HCT116 (cell line): ENCODE results near the gene PRRG2. TPM values are rescaled to one million over a fixed set of nuclear protein-coding genes. Genes with fewer than 3 reads are reported as not detected.

Experiments used
- ATAC-seq: fragments of 200-7000 bp; cut with Tn5 transposase; 2 replicates; pipeline ENCODE4 v1.9.1; 2020; ENCODE audit warnings: mild to moderate bottlenecking, moderate library complexity
- BruUV-seq: library from RNA; stranded (reverse); fragments of 400-500 nt; replicated peaks from 2 replicates; lab custom pipeline; 2021; lab: Mats Ljungman, UMichigan
- CTCF ChIA-PET: fragments of 300-600 bp; sonication (Branson Sonifier 250); formaldehyde crosslinking; loops from one replicate; lab custom pipeline; 2021; ENCODE audit warnings: antibody characterized with exemption; lab: Charles Lee
- POLR2A ChIA-PET: fragments of 300-600, 350-600 bp; sonication (Branson Sonifier 250); formaldehyde crosslinking; loops from one replicate; lab custom pipeline; 2021; ENCODE audit warnings: antibody characterized with exemption; lab: Charles Lee
- RAD21 ChIA-PET, 2 experiments: fragments of 300-600 bp; sonication (Branson Sonifier 250); formaldehyde crosslinking; loops; one replicate each; lab custom pipeline; 2023; ENCODE audit warnings: low total read pairs in 2 of 2; ENCODE audit not compliant: uncharacterized antibody in 2 of 2, unreplicated experiment in 2 of 2, low non-redundant PET in 1 of 2; lab: Charles Lee
- DNase-seq: peaks from one replicate; pipeline ENCODE4 v3.0.0-alpha.2; 2010; ENCODE audit warnings: low read depth, low spot score
- H2AFZ ChIP-seq: fragments of 200-600 bp; shearing (Covaris generic), sonication (generic); 2 replicates; pipeline ENCODE4 v1.6.1; 2017; ENCODE audit warnings: low read depth, mixed run types, mixed read lengths, antibody characterized with exemption, low read length; ENCODE audit not compliant: poor library complexity, severe bottlenecking
- H3K27ac ChIP-seq: 2 replicates; pipeline ENCODE4 v1.5.1; 2012; ENCODE audit warnings: low read depth, low read length
- H3K27me3 ChIP-seq: fragments of 200-600 bp; sonication (generic); 2 replicates; pipeline ENCODE4 v1.6.1; 2016; ENCODE audit warnings: mixed run types, low read length, mixed read lengths; ENCODE audit not compliant: insufficient read depth
- H3K36me3 ChIP-seq, 2 experiments: fragments of 200-500 bp in 1 of 2; fragments of 200-600 bp in 1 of 2; sonication (Bioruptor generic) in 1 of 2; sonication (generic) in 1 of 2; 2 replicates each; pipeline versions ENCODE4 v1.5.1 to v1.6.1; 2014 to 2016; ENCODE audit warnings: low read length in 2 of 2, inconsistent platforms in 1 of 2, mixed read lengths in 1 of 2, mixed run types in 1 of 2; ENCODE audit not compliant: insufficient read depth in 2 of 2, control insufficient read depth in 1 of 2
- H3K4me1 ChIP-seq, 2 experiments: fragments of 200-600 bp in 1 of 2; sonication (generic) in 1 of 2; 2 replicates each; pipeline versions ENCODE4 v1.5.1 to v1.6.1; 2012 to 2017; ENCODE audit warnings: low read length in 2 of 2, inconsistent platforms in 1 of 2, mild to moderate bottlenecking in 1 of 2, mixed read lengths in 1 of 2, mixed run types in 1 of 2, moderate library complexity in 1 of 2; ENCODE audit not compliant: insufficient read depth in 2 of 2, control insufficient read depth in 1 of 2
- H3K4me2 ChIP-seq: fragments of 200-600 bp; sonication (generic); 2 replicates; pipeline ENCODE4 v1.6.1; 2017; ENCODE audit warnings: mixed run types, low read length, mixed read lengths
- H3K4me3 ChIP-seq, 2 experiments: fragments of 200-600 bp in 1 of 2; sonication (generic) in 1 of 2; replicated peaks in 1 of 2; 2 replicates each; pipeline ENCODE4 v1.5.1; 2011 to 2016; ENCODE audit warnings: low read length in 2 of 2, control low read depth in 1 of 2, low read depth in 1 of 2, mild to moderate bottlenecking in 1 of 2, mixed read lengths in 1 of 2, mixed run types in 1 of 2
- H3K79me2 ChIP-seq: fragments of 200-600 bp; sonication (generic); 2 replicates; pipeline ENCODE4 v1.6.1; 2017; ENCODE audit warnings: mild to moderate bottlenecking, mixed run types, low read length, moderate library complexity, mixed read lengths; ENCODE audit not compliant: insufficient read depth
- H3K9ac ChIP-seq: fragments of 200-600 bp; sonication (generic); 2 replicates; pipeline ENCODE4 v1.6.1; 2016; ENCODE audit warnings: low read length, mixed read lengths
- H3K9me2 ChIP-seq: fragments of 200-600 bp; sonication (generic), shearing (Covaris generic); 2 replicates; pipeline ENCODE4 v1.6.1; 2017; ENCODE audit warnings: mixed run types, mild to moderate bottlenecking, moderate library complexity; ENCODE audit not compliant: insufficient read depth
- H3K9me3 ChIP-seq, 2 experiments: fragments of 200-500 bp in 1 of 2; fragments of 200-600 bp in 1 of 2; sonication (Bioruptor generic) in 1 of 2; sonication (generic) in 1 of 2; 2 replicates each; pipeline ENCODE4 v1.6.1; 2014 to 2017; ENCODE audit warnings: low read length in 2 of 2, mixed read lengths in 2 of 2, inconsistent platforms in 1 of 2, low read depth in 1 of 2, mild to moderate bottlenecking in 1 of 2, mixed run types in 1 of 2, moderate library complexity in 1 of 2; ENCODE audit not compliant: control insufficient read depth in 1 of 2, insufficient read depth in 1 of 2
- H4K20me1 ChIP-seq: fragments of 200-600 bp; sonication (generic), shearing (Covaris generic); 2 replicates; pipeline ENCODE4 v1.6.1; 2017; ENCODE audit warnings: mixed run types, mild to moderate bottlenecking, moderate library complexity; ENCODE audit not compliant: insufficient read depth
- EGR1 ChIP-seq: IDR thresholded peaks from 2 replicates; pipeline ENCODE4 v1.6.1; 2012; ENCODE audit warnings: low read depth
- ELF1 ChIP-seq: IDR thresholded peaks from 2 replicates; pipeline ENCODE4 v1.6.1; 2012; ENCODE audit warnings: low read depth, borderline replicate concordance
- FOSL1 ChIP-seq: IDR thresholded peaks from 2 replicates; pipeline ENCODE4 v1.6.1; 2012; ENCODE audit warnings: low read depth
- JUND ChIP-seq: IDR thresholded peaks from 2 replicates; pipeline ENCODE4 v1.6.1; 2012
- MAX ChIP-seq: IDR thresholded peaks from 2 replicates; pipeline ENCODE4 v1.6.1; 2012
- SP1 ChIP-seq: IDR thresholded peaks from 2 replicates; pipeline ENCODE4 v1.6.1; 2012; ENCODE audit warnings: low read depth
- TCF7L2 ChIP-seq: IDR thresholded peaks from 2 replicates; pipeline ENCODE4 v1.7.0; 2011; ENCODE audit warnings: borderline replicate concordance, inconsistent platforms; ENCODE audit not compliant: insufficient read depth, insufficient read length; ENCODE audit errors: extremely low read depth
- ZBTB33 ChIP-seq: IDR thresholded peaks from 2 replicates; pipeline ENCODE4 v1.6.1; 2011; ENCODE audit warnings: mild to moderate bottlenecking, low read length, moderate library complexity; ENCODE audit not compliant: insufficient replicate concordance; ENCODE audit errors: extremely low read depth
- intact Hi-C: fragments of 100-400 bp; cut with micrococcal nuclease; formaldehyde crosslinking; loops from 2 replicates; pipeline ENCODE4 v1.10.0; 2022
- total RNA-seq: library from RNA; stranded (reverse); gene quantifications from one replicate; pipeline ENCODE4 v1.2.1, GENCODE V29; 2021; ENCODE audit not compliant: unreplicated experiment
- TF ChIP-seq, protein P1 (sequence below): IDR thresholded peaks from 2 replicates; pipeline ENCODE4 v1.6.1; 2012; ENCODE audit warnings: low read depth

Gene PRRG2
- total RNA-seq, 1 experiment from 2014 or later: 6.2 TPM

DNA sequence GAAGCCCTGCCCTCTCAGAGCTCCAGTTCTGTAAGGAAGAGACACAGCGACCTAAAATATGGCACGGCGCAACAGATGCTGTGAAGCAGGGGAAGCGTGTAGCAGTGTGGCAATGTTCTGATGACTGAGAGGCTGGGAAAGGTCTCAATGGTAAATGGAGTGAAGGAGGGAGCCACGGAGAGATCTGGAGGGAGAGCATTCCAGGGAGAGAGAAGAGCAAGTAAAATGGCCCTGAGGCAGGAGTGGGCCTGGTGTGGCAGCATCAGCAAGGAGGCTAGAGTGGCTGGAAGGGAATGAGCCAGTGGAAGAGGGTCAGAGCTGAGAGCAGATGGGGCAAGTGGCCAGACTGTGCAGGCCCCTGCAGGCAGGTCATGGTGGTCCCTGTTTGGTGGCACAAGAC lies 37.0 kb upstream of the PRRG2 start (continued):
- no peak for TF ChIP-seq ZBTB33
- TF ChIP-seq, protein P1, sequence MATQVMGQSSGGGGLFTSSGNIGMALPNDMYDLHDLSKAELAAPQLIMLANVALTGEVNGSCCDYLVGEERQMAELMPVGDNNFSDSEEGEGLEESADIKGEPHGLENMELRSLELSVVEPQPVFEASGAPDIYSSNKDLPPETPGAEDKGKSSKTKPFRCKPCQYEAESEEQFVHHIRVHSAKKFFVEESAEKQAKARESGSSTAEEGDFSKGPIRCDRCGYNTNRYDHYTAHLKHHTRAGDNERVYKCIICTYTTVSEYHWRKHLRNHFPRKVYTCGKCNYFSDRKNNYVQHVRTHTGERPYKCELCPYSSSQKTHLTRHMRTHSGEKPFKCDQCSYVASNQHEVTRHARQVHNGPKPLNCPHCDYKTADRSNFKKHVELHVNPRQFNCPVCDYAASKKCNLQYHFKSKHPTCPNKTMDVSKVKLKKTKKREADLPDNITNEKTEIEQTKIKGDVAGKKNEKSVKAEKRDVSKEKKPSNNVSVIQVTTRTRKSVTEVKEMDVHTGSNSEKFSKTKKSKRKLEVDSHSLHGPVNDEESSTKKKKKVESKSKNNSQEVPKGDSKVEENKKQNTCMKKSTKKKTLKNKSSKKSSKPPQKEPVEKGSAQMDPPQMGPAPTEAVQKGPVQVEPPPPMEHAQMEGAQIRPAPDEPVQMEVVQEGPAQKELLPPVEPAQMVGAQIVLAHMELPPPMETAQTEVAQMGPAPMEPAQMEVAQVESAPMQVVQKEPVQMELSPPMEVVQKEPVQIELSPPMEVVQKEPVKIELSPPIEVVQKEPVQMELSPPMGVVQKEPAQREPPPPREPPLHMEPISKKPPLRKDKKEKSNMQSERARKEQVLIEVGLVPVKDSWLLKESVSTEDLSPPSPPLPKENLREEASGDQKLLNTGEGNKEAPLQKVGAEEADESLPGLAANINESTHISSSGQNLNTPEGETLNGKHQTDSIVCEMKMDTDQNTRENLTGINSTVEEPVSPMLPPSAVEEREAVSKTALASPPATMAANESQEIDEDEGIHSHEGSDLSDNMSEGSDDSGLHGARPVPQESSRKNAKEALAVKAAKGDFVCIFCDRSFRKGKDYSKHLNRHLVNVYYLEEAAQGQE: no peak

DNA sequence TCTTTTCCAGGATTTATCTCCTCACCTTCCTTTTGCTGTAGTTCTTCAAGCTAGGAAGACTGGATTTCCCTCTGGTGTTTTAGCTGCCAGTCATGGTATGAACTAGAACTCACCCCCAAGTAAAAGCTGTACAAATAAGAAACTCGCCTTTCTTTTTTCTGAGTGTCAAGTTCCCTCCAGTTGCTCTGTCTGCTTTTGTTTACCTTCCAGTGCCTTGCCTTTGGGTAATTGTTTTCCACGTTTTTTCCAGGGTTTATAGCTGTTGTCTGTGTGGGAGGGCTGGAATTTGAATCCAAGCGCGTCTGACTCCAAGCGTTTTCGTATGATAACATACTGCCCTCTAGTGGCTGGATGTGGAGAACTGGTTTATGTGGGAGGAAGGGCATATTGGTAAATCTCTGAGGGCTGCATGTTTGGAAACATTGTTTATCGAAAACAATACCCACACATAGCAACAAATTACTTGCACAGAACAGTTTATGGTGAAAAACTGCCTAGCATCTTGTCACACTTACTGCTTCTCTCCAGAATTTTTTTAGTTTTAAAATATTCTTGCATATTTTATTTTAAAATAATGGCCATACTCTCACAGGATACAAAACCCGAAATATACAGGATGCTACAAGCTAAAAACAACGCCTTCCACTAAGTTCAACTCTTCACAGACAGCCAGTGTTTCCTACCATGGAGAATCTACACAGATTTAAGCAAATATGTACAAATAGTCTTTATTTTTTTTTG lies 34.1 kb upstream of the PRRG2 start:
- Histone ChIP-seq H3K36me3 (no peaks in the 10 kb centered on the region), H3K9me3 (no peaks in the 10 kb centered on the region), H3K9me2 (no peaks in the 10 kb centered on the region), H2AFZ (peak overlapping the region; percentile 96), H4K20me1 (no peaks in the 10 kb centered on the region), H3K27ac (peak overlapping the region; percentile 53; the same call in 1 of the 2 replicates), H3K4me1 (peaks cover 3 to 14% of the 10 kb centered on the region in 2 experiments; a peak in 3 of 4 replicates), H3K4me3 (peak overlapping the region; percentile 29 to 45), H3K4me2 (peak overlapping the region; percentile 78), H3K79me2 (no peaks in the 10 kb centered on the region), H3K9ac (peak overlapping the region; percentile 49), H3K27me3 (no peaks in the 10 kb centered on the region)
- peak; percentile 89 for ATAC-seq
- DNase-seq: peak; percentile 85
- intact Hi-C loops: loop anchor here (1.0 to 5.0 kb wide), 3 partner anchors 44 to 320 kb away; no protein-coding TSS in a partner anchor
- no TSS peak for BruUV-seq
- ChIA-PET CTCF (interaction anchor here (0.6 to 4.8 kb wide), 27 partner anchors 10 to 348 kb away, joined by 3 to 47 read pairs (median 5); partner anchors contain the start of genes ALDH16A1, FLT3LG, RPS11 and RRAS), POLR2A (interaction anchor here (0.6 to 1.8 kb wide), 12 partner anchors 36 to 132 kb away, joined by 3 to 7 read pairs (median 4); partner anchors contain the start of genes RPS11 and SCAF1), RAD21 (interaction anchor here (0.7 to 2.1 kb wide), 8 partner anchors 37 to 125 kb away, joined by 3 to 12 read pairs (median 6); no protein-coding TSS in a partner anchor)
- TF ChIP-seq JUND (no peak), EGR1 (peak; percentile 63; the same call in 1 of the 2 replicates), TCF7L2 (no peak), SP1 (no peak), FOSL1 (no peak), MAX (no peak), ELF1 (no peak)
- TF ChIP-seq, protein P1: no peak
